Measurements from ENCODE around the gene CSRP1. TPM values are rescaled to one million over a fixed set of nuclear protein-coding genes. Genes with fewer than 3 reads are reported as not detected.

CSRP1 gene
- total and polyA plus RNA-seq, 2 donors (not counting 1 experiment from before 2014, with no cell fraction given), result 23.8 to 36.7 TPM

DNA sequence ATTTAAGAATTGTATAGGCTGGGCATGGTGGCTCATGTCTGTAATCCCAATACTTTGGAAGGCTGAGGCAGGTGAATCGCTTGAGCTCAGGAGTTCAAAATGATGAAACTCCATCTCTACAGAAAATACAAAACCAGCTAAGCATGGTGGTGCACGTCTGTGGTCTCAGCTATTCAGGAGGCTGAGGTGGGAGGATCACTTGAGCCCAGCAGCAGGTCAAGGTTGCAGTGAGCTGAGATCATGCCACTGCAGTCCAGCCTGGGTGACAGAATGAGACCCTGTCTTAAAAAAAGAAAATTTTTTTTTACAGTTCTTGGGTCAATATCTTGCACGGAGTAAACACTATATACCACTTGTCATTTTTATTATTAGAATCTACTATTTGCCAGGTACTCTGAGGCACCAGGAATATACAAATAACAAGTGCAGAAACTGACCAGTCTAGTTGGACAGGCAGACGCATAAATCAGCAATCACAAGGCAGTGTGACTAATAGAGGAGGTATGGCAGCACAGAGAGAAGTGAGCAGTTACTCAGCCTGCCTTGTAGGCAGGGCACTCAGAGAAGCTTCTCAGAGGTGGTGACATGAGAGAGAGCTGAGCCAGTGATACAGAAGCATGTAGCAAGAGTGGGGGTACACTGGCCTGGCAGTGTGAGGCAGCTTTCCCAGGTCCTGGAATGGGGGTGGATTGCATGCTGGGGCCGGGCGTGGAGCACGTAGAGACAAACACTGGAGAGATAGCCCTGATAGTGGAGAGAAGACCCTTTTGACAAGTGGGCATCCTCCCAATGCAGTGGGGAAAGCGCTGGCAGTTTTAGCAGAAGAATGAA, 45.9 kb downstream of the CSRP1 start:
- WGBS (ENCODE audit: insufficient coverage), result 84% methylated on average over 7 of the region's 8 CpGs
- intact Hi-C loops (cut with micrococcal nuclease), result no loop called here
- Mint-ChIP-seq H3K27ac (no peak overlapping the region), H3K9me3 (ENCODE audit: insufficient read depth) (no peaks in the 10 kb centered on the region), H3K27me3 (peaks cover 23% of the 10 kb centered on the region), H3K4me3 (no peak overlapping the region), H3K4me1 (no peaks in the 10 kb centered on the region)
- no peaks in the 10 kb centered on the region for H3K27me3 ChIP-seq (replicated peaks in 1 of 4; ENCODE audit: control extremely low read depth in 1 of 4, control insufficient read depth in 3 of 4, insufficient read depth in 4 of 4, low read length in 3 of 4)
- no peak overlapping the region for H2AFZ ChIP-seq (ENCODE audit: insufficient read depth, low read depth, low read length, poor library complexity, severe bottlenecking)
- no peaks in the 10 kb centered on the region for H3K36me3 ChIP-seq (replicated peaks in 1 of 2; ENCODE audit: control extremely low read depth in 1 of 2, control insufficient read depth in 1 of 2, extremely low read depth in 1 of 2, insufficient read depth in 2 of 2, low read length in 1 of 2)
- ATAC-seq (ENCODE audit: low read depth), result no peak
- no peaks in the 10 kb centered on the region for H4K20me1 ChIP-seq (ENCODE audit: control insufficient read depth, insufficient read depth, low read length, poor library complexity, severe bottlenecking)
- TF ChIP-seq, protein P1, sequence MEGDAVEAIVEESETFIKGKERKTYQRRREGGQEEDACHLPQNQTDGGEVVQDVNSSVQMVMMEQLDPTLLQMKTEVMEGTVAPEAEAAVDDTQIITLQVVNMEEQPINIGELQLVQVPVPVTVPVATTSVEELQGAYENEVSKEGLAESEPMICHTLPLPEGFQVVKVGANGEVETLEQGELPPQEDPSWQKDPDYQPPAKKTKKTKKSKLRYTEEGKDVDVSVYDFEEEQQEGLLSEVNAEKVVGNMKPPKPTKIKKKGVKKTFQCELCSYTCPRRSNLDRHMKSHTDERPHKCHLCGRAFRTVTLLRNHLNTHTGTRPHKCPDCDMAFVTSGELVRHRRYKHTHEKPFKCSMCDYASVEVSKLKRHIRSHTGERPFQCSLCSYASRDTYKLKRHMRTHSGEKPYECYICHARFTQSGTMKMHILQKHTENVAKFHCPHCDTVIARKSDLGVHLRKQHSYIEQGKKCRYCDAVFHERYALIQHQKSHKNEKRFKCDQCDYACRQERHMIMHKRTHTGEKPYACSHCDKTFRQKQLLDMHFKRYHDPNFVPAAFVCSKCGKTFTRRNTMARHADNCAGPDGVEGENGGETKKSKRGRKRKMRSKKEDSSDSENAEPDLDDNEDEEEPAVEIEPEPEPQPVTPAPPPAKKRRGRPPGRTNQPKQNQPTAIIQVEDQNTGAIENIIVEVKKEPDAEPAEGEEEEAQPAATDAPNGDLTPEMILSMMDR (IDR thresholded peaks at IDR 0.05), result no peak
- TF ChIP-seq EZH2 (IDR thresholded peaks at IDR 0.05; ENCODE audit: borderline replicate concordance, insufficient read depth, low read depth, low read length, poor library complexity, severe bottlenecking), result no peak
- no peaks in the 10 kb centered on the region for H3K4me1 ChIP-seq (ENCODE audit: control insufficient read depth in 2 of 2, insufficient read depth in 2 of 2, low read length in 2 of 2)
- H3K4me2 ChIP-seq (replicated peaks; ENCODE audit: low read depth, low read length, poor library complexity, severe bottlenecking), result no peak overlapping the region
- H3K27ac ChIP-seq (ENCODE audit: low read length in 2 of 2), result no peak overlapping the region
- no peaks in the 10 kb centered on the region for H3K79me2 ChIP-seq (ENCODE audit: control insufficient read depth, insufficient read depth, low read length)
- ChIA-PET CTCF (interaction anchor here (1.6 kb wide), 1 partner anchor 20 kb away, joined by 4 read pairs; no protein-coding TSS in a partner anchor), POLR2A (no interaction called here)
- DNase-seq, result no peak
- no peak overlapping the region for H3K9ac ChIP-seq (ENCODE audit: low read length)
- H3K4me3 ChIP-seq (ENCODE audit: control extremely low read depth in 1 of 5, extremely low read depth in 1 of 5, insufficient read depth in 1 of 5, low read depth in 2 of 5, low read length in 4 of 5), result no peak overlapping the region
- no peaks in the 10 kb centered on the region for H3K9me3 ChIP-seq (ENCODE audit: control extremely low read depth in 1 of 3, control insufficient read depth in 2 of 3, insufficient read depth in 1 of 3, low read length in 2 of 3)

DNA sequence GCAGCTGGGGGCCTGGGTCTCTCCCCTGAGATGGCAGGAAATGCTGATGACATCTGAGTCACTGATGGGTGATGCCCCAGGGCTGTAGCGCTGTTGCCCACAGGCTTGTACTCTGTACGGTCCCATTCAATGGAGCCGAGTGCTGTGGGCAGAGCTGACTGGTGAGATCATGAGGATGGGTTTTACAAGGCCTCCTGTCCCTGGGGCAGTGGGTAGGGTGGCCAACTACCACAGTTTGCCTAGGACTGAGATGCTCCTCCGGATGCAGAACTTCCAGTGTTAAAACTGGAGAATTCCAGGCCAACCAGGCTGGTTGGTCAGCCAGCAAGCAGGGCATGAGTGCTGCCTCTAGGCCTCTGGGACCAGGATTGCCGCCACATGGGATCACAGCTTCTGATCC, 47.1 kb downstream of the CSRP1 start:
- Mint-ChIP-seq H3K27me3 (peaks cover 23% of the 10 kb centered on the region), H3K4me1 (no peaks in the 10 kb centered on the region), H3K9me3 (ENCODE audit: insufficient read depth) (no peaks in the 10 kb centered on the region), H3K4me3 (no peak overlapping the region), H3K27ac (no peak overlapping the region)
- TF ChIP-seq EZH2 (IDR thresholded peaks at IDR 0.05; ENCODE audit: borderline replicate concordance, insufficient read depth, low read depth, low read length, poor library complexity, severe bottlenecking), result no peak
- intact Hi-C loops (cut with micrococcal nuclease), result no loop called here
- Histone ChIP-seq H3K9ac (ENCODE audit: low read length) (no peak overlapping the region), H2AFZ (ENCODE audit: insufficient read depth, low read depth, low read length, poor library complexity, severe bottlenecking) (no peak overlapping the region), H4K20me1 (ENCODE audit: control insufficient read depth, insufficient read depth, low read length, poor library complexity, severe bottlenecking) (no peaks in the 10 kb centered on the region), H3K4me3 (ENCODE audit: control extremely low read depth in 1 of 5, extremely low read depth in 1 of 5, insufficient read depth in 1 of 5, low read depth in 2 of 5, low read length in 4 of 5) (no peak overlapping the region), H3K36me3 (replicated peaks in 1 of 2; ENCODE audit: control extremely low read depth in 1 of 2, control insufficient read depth in 1 of 2, extremely low read depth in 1 of 2, insufficient read depth in 2 of 2, low read length in 1 of 2) (no peaks in the 10 kb centered on the region), H3K4me1 (ENCODE audit: control insufficient read depth in 2 of 2, insufficient read depth in 2 of 2, low read length in 2 of 2) (no peaks in the 10 kb centered on the region), H3K27me3 (replicated peaks in 1 of 4; ENCODE audit: control extremely low read depth in 1 of 4, control insufficient read depth in 3 of 4, insufficient read depth in 4 of 4, low read length in 3 of 4) (no peaks in the 10 kb centered on the region), H3K79me2 (ENCODE audit: control insufficient read depth, insufficient read depth, low read length) (no peaks in the 10 kb centered on the region), H3K4me2 (replicated peaks; ENCODE audit: low read depth, low read length, poor library complexity, severe bottlenecking) (no peak overlapping the region), H3K27ac (ENCODE audit: low read length in 2 of 2) (no peak overlapping the region), H3K9me3 (ENCODE audit: control extremely low read depth in 1 of 3, control insufficient read depth in 2 of 3, insufficient read depth in 1 of 3, low read length in 2 of 3) (no peaks in the 10 kb centered on the region)
- 73% methylated on average over 4 of the region's 5 CpGs for WGBS (ENCODE audit: insufficient coverage)
- CTCF ChIA-PET, result interaction anchor here (1.0 kb wide), 1 partner anchor 11 kb away, joined by 4 read pairs; no protein-coding TSS in a partner anchor
- POLR2A ChIA-PET, result no interaction called here
- DNase-seq (no peak), ATAC-seq (ENCODE audit: low read depth) (no peak)
